ENCODE results near the gene KMT2E. TPM values are rescaled to one million over a fixed set of nuclear protein-coding genes. Genes with fewer than 3 reads are reported as not detected.

The KMT2E gene
- total and polyA plus RNA-seq, 7 donors, result 6.2 to 40.9 (median 24.0) TPM

DNA sequence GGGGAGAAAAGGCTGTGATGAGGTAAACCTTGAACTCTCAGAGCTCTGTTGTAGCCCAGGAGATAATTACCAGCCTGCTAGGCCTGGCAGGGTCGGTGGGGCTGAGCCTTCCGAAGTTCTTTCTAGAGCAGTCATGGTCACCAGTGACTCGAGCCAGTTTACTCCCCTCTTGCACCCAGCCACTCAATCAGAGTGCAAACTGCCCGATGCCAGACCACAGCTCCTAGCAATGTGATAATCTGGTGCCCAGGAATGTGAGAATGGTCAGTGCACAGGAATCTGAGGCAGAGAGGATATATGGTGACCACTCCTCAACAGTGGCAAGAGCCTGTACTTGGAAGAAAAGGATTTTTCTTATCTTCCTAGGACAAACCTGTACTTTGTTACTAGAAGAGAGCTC is 46.4 kb upstream of the KMT2E start:
- Histone ChIP-seq H3K27me3 (ENCODE audit: insufficient read depth in 3 of 3, low read length in 2 of 3) (no peaks in the 10 kb centered on the region), H3K4me1 (no peaks in the 10 kb centered on the region), H3K36me3 (ENCODE audit: insufficient read depth in 1 of 2, low read depth in 1 of 2) (no peaks in the 10 kb centered on the region), H3K27ac (no peak overlapping the region), H3K4me3 (no peak overlapping the region), H3K9me3 (no peaks in the 10 kb centered on the region)
- WGBS, 3 donors, result 80 to 86% (median 85%) methylated on average over 4 of the region's 4 CpGs
- TF ChIP-seq, protein P1, sequence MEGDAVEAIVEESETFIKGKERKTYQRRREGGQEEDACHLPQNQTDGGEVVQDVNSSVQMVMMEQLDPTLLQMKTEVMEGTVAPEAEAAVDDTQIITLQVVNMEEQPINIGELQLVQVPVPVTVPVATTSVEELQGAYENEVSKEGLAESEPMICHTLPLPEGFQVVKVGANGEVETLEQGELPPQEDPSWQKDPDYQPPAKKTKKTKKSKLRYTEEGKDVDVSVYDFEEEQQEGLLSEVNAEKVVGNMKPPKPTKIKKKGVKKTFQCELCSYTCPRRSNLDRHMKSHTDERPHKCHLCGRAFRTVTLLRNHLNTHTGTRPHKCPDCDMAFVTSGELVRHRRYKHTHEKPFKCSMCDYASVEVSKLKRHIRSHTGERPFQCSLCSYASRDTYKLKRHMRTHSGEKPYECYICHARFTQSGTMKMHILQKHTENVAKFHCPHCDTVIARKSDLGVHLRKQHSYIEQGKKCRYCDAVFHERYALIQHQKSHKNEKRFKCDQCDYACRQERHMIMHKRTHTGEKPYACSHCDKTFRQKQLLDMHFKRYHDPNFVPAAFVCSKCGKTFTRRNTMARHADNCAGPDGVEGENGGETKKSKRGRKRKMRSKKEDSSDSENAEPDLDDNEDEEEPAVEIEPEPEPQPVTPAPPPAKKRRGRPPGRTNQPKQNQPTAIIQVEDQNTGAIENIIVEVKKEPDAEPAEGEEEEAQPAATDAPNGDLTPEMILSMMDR (IDR thresholded peaks at IDR 0.05), result no peak
- DNase-seq (no peak), ATAC-seq (no peak)
- intact Hi-C loops (cut with DNase I), result no loop called here

DNA sequence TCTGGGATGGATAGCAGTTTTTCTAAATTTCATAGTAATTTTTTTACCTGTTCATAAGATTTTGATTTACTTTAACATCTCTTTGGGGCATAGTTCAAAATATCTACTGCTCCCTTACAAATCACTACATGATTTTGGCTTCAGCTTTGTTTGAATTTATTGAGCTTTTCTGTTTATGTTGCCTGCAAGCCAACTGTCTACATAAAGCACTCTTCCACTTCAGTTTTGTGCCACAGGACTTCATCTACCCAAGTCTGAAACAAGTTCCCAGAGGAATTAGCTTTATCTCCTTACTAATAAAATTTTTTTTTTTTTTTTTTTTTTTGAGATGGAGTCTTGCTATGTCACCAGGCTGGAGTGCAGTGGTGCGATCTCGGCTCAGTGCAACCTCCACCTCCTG is 45.4 kb upstream of the KMT2E start:
- no peak for DNase-seq
- ATAC-seq, result no peak
- Histone ChIP-seq H3K27me3 (ENCODE audit: insufficient read depth in 3 of 3, low read length in 2 of 3) (no peaks in the 10 kb centered on the region), H3K27ac (no peak overlapping the region), H3K4me1 (peaks cover 3% of the 10 kb centered on the region), H3K36me3 (ENCODE audit: insufficient read depth in 1 of 2, low read depth in 1 of 2) (no peaks in the 10 kb centered on the region), H3K4me3 (no peak overlapping the region), H3K9me3 (no peaks in the 10 kb centered on the region)
- intact Hi-C loops (cut with DNase I), result no loop called here
- 87 to 98% (median 93%) methylated on average over 2 of the region's 2 CpGs for WGBS, 3 donors
- TF ChIP-seq, protein P1 (IDR thresholded peaks at IDR 0.05), result no peak

DNA sequence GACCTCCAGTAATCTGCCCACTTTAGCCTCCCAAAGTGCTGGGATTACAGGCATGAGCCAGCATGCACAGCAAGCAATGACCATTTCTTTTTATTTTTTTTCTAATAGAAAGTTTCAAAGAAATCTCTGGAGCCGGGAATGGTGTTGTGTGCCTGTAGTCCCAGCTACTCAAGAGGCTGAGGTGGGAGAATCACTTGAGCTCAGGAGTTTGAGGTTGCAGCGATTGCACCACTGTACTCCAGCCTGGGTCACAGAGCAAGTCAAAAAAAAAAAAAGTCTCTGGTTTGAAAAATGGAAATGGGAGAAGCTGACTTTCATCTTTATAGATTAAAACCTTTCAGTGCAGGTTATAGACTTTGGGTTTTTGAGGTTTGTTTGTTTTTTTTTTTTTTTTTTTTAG is 44.8 kb upstream of the KMT2E start:
- H3K9me3 ChIP-seq, result no peaks in the 10 kb centered on the region
- H3K4me1 ChIP-seq, result peaks cover 3% of the 10 kb centered on the region
- 88 to 96% (median 94%) methylated on average over 2 of the region's 2 CpGs for WGBS, 3 donors
- DNase-seq, result no peak
- no peaks in the 10 kb centered on the region for H3K36me3 ChIP-seq (ENCODE audit: insufficient read depth in 1 of 2, low read depth in 1 of 2)
- no peak overlapping the region for H3K4me3 ChIP-seq
- TF ChIP-seq, protein P1 (IDR thresholded peaks at IDR 0.05), result no peak
- no peak overlapping the region for H3K27ac ChIP-seq
- intact Hi-C loops (cut with DNase I), result no loop called here
- ATAC-seq, result no peak
- H3K27me3 ChIP-seq (ENCODE audit: insufficient read depth in 3 of 3, low read length in 2 of 3), result no peaks in the 10 kb centered on the region

DNA sequence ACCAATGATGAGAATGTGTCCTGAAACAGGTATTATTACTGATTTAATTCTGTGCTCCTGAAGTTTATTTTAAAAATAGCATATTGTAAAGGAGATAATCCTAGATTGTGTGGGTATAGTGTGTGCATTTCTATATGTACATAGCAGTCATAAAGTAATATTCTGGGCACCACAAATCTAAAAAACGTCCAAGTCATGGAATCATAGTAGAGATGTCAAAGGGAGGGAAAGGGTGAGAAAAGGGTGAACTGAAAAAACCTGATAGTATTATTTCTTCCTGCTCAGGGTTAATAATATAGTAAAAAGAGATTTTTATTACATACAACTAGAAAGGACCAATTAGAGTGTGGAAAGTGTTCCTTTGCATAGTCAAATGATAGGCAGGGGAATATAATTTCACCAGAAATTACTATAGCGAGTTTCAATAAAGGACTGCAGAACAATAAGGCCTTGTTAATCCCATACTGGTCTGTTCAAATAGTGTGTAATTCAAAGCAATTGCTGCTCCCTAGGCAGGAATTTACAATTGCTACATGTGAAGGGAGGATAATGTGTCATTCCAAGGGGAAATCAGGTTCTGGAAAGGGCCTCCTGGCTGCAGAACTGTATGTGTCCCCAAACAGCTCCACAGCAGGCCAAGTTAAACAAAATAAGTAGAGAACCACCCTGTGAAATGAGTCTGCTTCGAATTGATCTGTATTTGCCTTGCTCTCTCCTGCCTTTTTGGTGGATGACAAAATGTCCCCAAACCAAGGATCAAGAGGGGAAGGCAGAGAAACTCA is 42.5 kb upstream of the KMT2E start:
- no peaks in the 10 kb centered on the region for H3K9me3 ChIP-seq
- DNase-seq (no peak), ATAC-seq (peak in 2 of 4 donors; percentile 19 to 49)
- no peaks in the 10 kb centered on the region for H3K36me3 ChIP-seq (ENCODE audit: insufficient read depth in 1 of 2, low read depth in 1 of 2)
- TF ChIP-seq, protein P1 (IDR thresholded peaks at IDR 0.05), result no peak
- H3K27me3 ChIP-seq (ENCODE audit: insufficient read depth in 3 of 3, low read length in 2 of 3), result no peaks in the 10 kb centered on the region
- 67% methylated on average over 3 of the region's 3 CpGs for WGBS, 3 donors
- no peak overlapping the region for H3K27ac ChIP-seq
- no peak overlapping the region for H3K4me3 ChIP-seq
- intact Hi-C loops (cut with DNase I), result no loop called here
- H3K4me1 ChIP-seq, result peaks cover 3% of the 10 kb centered on the region

DNA sequence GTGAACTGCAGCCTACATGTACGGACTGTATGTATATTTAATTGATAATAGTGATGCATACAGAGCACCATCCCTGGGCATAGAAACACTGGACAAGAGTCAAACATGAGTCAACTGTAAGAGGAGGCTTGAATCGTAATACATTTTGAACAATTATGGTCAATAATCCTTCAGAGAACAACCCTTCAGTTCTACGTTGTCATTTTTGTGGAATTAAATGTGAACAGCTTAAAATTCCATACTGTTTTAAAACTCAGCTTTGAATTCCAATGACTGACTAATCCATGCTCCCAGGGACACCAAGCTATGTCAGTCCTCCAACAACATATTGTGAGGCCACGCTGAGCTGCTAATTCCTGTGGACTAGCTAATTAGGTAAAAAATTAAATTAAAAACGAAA is 41.5 kb upstream of the KMT2E start:
- H3K27me3 ChIP-seq (ENCODE audit: insufficient read depth in 3 of 3, low read length in 2 of 3), result no peaks in the 10 kb centered on the region
- DNase-seq (no peak), ATAC-seq (no peak)
- no peak overlapping the region for H3K4me3 ChIP-seq
- no peak overlapping the region for H3K27ac ChIP-seq
- H3K9me3 ChIP-seq, result no peaks in the 10 kb centered on the region
- TF ChIP-seq, protein P1 (IDR thresholded peaks at IDR 0.05), result no peak
- WGBS, 3 donors, result 78 to 81% (median 78%) methylated on average over 5 of the region's 5 CpGs
- peaks cover 7% of the 10 kb centered on the region for H3K4me1 ChIP-seq
- H3K36me3 ChIP-seq (ENCODE audit: insufficient read depth in 1 of 2, low read depth in 1 of 2), result no peaks in the 10 kb centered on the region
- intact Hi-C loops (cut with DNase I), result no loop called here
